Measurements from ENCODE around the gene PKP2.
A peak's percentile ranks its signal among the peaks of the same experiment; 100 is the strongest.
"Not testable (repeated sequence)": the region's sequence is repeated elsewhere in the genome, so short reads cannot be mapped to it uniquely, and the experiment has no call there.

PKP2 gene

DNA sequence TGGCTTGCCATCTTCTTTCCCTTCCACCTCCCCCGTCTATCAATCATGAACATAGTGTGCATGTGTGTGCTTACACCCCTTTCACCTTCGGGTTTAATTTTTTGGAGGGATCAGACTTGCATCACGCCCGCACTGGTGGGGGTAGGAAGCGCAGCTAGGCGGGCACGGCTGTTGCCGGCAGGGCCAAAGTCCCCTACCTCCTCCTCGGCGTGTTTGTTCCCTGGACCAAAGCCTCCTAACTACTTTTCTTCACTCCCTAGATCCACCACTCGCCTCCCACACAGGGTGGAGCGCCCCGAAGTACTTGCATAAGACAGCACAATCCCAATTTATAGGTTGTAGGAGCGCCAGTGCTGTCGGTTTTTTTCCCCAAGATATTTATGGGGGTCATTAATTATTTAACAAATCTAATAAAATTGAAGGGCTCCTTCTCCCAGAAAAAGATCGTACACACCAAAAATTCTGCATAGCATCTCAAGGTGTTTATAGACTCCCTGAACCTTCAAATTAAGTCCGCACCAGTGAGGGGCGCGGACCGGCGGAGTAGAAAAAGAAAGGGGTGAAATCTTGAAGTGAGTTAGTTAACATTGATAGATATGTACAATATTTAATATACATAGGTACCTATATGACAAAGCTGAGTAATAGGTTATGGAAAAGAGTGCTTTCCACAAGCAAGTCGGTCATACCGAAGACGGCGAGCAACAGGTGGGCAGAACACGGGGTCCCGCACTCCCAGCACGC is 717 bp downstream of the PKP2 start:
- DNase-seq (ENCODE audit: low read depth), result peak; percentile 50

GRCh38 chr12:32894566-32894965 is 2.0 kb downstream of the PKP2 start:
- DNase-seq (ENCODE audit: low read depth), result peak; percentile 61

DNA sequence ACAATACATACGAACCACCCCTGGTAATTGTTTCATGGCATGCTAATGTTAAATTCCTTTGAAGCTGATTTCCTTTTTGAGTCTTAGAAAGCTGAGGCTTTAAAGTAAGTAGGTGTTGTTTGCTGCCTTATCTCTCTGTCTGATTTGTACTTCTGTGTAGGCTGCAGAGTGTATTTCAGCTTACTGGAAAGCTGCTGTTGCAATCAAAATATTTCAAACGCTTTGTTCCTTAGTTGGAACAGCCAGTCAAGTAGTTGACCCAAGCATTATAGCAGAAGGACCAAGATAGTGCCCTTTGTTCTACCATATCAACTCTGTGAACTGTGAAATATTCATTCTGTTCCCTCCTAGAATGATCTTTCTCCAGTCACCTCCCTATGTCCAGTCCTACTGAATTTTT is 3.1 kb downstream of the PKP2 start:
- DNase-seq (ENCODE audit: low read depth), result peak; percentile 92

- DNase-seq (ENCODE audit: low read depth), result peak; percentile 23
Observed at GRCh38 chr12:32893043-32893442, 3.5 kb downstream of the PKP2 start.

DNA sequence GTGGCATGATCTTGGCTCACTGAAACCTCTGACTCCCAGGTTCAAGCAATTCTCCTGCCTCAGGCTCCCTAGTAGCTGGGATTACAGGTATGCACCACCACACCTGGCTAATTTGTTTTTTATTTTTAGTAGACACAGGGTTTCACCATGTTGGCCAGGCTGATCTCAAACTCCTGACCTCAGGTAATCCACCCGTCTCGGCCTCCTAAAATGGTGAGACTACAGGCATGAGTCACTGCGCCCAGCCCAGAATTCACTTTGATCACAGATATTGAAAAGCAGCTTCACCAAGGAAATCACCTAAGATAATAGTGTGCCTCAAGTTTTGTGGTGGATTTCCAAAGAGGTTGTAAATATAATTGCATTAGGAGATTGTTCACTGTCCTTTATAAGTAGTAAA is 4.2 kb downstream of the PKP2 start:
- not testable (repeated sequence) for DNase-seq (ENCODE audit: low read depth)

DNA sequence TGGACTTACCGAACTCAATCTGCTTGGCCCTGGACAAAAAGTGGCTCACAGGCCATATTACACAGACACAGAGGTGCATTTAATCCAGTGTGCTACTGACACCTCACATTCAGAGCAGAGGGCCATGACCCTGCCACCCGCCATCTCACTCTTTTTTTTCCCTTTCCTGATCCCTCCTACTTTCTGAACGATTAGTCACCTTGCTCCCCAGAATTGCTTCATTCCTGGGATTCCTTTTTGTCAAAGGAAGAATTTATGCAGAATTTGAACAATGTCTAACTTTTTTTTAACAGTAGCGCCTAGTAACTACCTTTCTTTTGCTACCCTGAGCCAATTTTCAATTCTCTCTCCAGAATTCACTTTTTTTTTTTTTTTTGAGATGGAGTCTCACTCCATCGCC is 4.6 kb downstream of the PKP2 start:
- DNase-seq (ENCODE audit: low read depth), result peak; percentile 71

DNA sequence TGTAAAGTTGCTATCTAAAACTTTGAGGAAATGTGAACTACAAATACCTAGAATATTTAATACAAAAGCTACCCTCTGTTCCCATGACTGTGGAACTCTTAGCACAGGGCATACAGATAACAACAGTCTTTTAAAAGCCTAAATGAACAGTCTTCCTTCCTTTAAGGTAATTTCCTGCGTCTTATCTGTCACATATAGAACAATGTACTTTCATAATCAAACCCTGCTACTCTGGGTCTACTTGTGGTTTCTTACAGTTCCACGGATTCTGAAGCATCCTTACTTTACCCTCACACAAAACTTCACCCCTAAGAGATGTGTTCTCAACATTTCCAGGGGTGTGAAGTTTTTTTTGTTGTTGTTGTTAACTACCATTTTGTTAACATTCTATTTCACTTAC is 5.1 kb downstream of the PKP2 start:
- peak; percentile 34 for DNase-seq (ENCODE audit: low read depth)

- DNase-seq (ENCODE audit: low read depth), result peak; percentile 95
Observed at GRCh38 chr12:32889011-32889760, 7.4 kb downstream of the PKP2 start.

DNA sequence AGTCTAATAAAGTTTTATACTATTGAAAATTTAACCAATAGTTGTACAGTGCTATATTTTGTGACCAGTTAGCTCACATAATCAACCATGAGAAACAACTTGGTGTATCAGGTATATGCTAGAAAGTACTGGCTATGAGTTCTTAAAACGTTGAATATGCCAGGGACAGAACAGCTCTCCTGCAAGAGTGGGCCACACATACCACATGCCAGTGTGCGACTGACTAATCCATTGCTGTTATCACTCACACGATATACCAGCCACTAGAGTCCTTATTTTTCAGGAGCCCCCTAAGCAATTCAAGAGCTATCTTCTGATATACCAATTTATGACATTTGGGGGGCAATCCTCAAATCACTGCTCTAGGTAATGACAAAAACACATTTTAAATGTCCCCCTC is 9.5 kb downstream of the PKP2 start:
- DNase-seq (ENCODE audit: low read depth), result no peak

GRCh38 chr12:32885831-32886230 is 10.7 kb downstream of the PKP2 start:
- no peak for DNase-seq (ENCODE audit: low read depth)

DNA sequence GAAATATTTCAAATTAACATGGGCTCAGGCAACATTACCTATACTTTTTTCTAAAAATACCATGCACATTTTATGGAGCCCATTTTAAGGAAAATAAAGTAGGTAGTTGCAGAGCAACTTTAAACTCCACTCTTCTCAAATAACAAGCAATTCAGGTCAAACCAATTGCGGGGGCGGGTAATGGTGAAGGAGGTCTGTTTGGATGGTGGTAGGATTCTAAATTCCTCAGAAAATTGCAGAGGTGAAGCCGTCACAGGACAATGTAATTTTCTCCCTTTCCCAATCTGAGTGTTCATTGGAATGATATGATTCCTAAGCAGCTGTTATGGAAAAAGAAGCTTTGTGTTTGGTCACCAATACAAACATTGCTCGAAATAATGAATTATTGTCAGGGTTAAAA is 11.6 kb downstream of the PKP2 start:
- DNase-seq (ENCODE audit: low read depth), result no peak

GRCh38 chr12:32881702-32882101 is 14.9 kb downstream of the PKP2 start:
- DNase-seq (ENCODE audit: low read depth), result no peak

DNA sequence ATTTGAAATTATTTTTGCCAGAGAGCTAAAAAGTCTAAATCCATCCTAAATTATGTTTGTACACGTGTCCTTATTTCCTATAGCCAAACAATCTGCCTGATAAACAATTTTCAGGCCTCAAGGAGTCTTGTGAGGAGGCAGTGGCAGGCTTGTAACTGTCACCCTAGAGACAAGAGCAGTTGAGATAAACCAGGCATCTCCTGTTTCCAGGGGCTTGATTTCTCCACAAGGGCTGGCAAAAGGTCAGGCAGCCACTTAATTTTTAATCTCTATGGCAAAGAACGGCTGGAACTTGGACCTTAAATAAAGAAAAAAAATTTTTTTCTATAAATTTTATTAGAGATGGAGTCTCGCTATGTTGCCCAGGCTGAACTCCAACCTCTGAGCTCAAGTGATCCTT is 15.5 kb downstream of the PKP2 start:
- DNase-seq (ENCODE audit: low read depth), result peak; percentile 62

DNA sequence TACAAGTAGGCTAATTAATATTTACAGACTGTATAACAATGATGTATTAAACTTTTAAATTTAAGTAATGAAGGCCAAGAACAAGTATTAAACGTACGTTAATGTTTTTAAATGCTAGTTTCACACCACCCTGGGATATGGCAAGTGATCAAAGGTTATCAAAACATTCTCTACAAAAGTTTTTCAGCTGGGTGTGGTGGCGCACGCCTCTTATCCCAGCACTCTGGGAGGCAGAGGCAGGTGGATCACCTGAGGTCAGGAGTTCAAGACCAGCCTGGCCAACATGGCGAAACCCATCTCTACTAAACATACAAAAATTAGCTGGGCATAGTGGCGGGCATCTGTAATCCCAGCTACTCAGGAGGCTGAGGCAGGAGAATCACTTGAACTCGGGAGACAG is 17.5 kb downstream of the PKP2 start:
- not testable (repeated sequence) for DNase-seq (ENCODE audit: low read depth)

DNA sequence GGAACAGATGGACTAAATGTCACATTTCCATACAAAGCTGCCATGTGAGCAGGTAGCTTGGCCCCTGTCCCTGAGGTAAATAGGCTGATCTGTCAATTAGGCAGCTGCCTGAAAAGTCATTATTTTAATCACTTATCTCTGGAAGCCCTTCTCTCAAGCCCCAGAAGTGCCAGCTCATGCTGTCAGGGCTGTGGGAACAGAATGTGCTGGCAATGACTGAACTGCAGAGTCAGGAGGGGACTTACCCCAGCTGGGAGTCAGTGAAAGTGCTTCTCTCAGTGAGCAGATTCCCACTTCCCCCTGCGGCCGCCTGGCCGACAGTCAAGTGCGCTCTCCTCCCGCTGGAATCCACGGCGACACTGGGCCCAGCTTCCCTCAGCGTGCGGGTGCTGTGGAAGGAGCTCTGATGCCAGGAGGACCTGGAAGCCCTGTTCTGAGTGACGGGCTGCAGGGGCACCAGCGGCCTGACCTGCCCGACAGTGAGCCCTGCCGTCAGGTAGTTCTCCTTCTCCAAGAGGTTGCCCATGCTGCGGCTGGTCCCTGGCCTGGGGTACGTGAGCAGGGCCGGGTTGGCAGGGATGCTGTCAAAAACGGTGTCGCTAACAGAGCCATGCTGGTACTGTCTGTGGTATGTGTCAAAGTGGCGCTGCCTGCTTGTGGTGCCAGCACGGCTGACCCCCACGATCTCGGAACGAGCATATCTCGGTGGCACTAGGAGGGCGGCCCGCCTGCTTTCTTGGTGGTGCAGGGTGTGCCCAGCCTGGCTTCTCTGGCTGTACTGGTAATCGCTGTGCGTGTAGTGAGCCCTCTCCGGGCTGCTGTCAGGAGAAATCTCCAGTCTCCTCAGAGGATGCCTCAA is 18.7 kb downstream of the PKP2 start:
- peak; percentile 83 for DNase-seq (ENCODE audit: low read depth)

DNA sequence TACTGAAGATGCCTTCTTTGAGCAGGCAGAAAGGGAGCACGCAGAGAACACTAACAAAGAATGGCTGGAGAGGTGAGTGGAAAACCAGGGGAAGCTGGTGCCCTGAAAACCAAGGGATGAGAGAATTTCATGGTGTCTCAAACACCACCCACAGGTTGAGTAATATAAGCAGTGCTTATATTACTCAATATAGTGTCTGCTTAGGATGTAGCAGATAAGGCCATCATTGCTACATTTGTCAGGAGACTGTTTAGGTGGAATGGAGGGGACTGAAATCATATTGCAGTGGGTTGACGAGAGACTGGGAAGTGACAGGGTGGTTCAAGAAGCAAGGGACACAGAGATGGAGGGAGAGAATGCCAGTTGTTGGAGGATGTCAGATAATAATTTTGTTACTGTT is 20.6 kb downstream of the PKP2 start:
- peak; percentile 87 for DNase-seq (ENCODE audit: low read depth)

- DNase-seq (ENCODE audit: low read depth), result no peak
Observed at GRCh38 chr12:32874975-32875374, 21.6 kb downstream of the PKP2 start.

GRCh38 chr12:32874078-32874477 is 22.5 kb downstream of the PKP2 start:
- no peak for DNase-seq (ENCODE audit: low read depth)

DNA sequence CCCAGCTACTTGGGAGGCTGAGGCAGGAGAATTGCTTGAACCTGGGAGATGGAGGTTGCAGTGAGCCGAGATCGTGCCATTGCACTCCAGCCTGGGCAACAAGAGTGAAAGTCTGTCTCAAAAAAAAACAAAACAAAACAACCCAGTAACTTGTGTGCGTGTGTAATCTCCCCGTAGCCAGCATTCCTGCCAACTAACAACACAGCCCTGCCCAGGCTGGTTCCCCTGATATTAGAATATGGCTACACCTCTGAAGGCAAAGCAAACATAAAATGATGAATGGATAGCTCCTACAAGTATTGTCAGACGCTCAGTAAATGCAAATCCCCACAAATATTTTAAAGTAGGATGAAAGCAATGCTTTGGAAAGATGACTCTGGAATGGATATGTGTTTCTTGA is 24.2 kb downstream of the PKP2 start:
- DNase-seq (ENCODE audit: low read depth), result not testable (repeated sequence)

GRCh38 chr12:32870716-32871115 is 25.9 kb downstream of the PKP2 start:
- DNase-seq (ENCODE audit: low read depth), result peak; percentile 94

DNA sequence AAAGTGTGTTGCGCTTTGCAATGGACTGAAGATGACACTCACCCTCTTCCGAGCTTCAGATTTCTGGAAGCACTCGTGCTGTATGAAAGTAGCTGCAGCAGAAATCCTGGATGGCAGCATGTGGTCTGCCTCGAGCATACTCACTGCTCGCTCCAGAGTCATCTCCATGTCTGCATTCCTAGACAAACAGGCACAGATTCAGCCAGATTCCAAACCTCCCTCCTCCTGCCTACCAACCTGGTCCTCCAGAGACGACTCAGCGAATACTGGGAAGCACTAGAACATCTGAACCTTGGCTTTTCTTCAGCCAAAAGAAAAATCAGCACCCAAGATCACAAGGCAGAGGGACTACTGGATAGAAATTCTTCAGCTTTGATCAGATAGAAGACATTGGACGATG is 27.7 kb downstream of the PKP2 start:
- peak; percentile 41 for DNase-seq (ENCODE audit: low read depth)

- DNase-seq (ENCODE audit: low read depth), result peak; percentile 65
Observed at GRCh38 chr12:32864731-32865130, 31.8 kb downstream of the PKP2 start.

GRCh38 chr12:32863128-32863527 is 33.4 kb downstream of the PKP2 start:
- DNase-seq (ENCODE audit: low read depth), result no peak

All from amniotic epithelial cell (primary cell).